NCI-H2196 (cell line): Measurements from ENCODE around the gene CCDC150.
"Not testable (repeated sequence)": the region's sequence is repeated elsewhere in the genome, so short reads cannot be mapped to it uniquely, and the experiment has no call there.

Source experiments
- DNase-seq: peaks from one replicate; lab custom pipeline; 2025; ENCODE audit not compliant: unreplicated experiment; lab: John Stamatoyannopoulos, UW

Gene CCDC150

DNA sequence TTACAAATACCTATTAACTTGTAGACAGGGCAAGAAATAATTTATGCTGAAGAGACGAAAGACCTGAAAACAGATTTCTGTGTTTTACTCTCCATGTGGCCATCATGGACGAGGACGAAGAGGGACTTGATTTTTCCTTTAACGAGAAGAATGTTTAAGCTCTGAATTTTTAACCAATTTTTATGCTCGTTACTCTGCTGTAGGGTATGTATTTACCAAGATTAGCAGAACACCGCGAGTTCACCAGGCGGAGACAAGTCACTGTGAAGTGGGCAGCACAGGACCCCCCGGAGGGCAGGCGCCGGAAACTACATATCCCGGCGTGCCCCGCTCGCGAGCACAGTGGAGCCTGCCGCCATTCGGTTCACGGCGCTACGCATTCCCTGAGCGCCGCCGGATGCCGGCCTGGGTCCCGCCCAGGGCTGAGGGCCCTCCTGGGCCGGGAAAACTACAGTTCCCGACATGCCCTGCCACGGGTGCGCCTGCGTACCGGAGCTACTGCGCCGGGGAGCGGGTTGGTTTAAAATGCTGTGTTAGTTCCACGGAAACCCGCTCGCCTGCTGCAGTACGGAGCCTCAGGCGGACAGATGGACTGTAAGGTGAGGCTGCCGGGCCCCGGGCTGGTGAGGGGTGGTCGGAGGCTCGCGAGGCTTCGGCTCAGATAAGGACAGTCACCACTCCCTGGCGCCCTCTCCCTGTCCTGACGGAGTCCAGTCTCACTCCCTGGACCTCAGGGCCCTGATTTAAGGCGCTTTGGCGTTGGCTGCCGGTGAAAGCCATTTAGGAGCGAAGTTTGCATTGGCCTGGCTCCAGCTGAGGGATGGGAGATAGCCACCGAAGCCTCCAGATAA is at the start of gene CCDC150:
TSS of gene CCDC150 (plus strand) at position 536 of the 851 bp plus-strand sequence. CDS start at position 588, 52 bp downstream.
- DNase-seq = peak; percentile 97

- DNase-seq = no peak
Observed at GRCh38 chr2:196590286-196590685, 49.2 kb upstream of the CCDC150 start.

DNA sequence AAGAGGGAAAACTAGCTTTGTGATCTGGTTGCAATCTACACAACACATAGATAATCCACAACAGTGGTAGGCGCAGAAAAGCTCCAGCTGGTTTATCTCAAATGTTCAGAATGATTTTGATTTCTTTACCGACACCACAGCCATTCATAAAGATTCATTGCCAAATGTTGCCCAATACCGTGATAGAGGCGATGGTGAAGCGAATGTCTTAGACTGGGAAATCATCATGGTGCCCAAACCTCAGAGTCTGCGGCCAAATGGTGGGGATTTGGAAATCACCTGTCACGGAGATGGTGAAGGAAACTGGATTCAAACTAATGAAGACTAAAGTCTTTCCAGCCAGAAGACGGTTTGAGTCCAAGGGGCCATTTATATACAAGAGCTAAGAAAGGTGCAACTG is 48.5 kb upstream of the CCDC150 start:
- no peak for DNase-seq

- no peak for DNase-seq
Observed at GRCh38 chr2:196591621-196592022, 47.9 kb upstream of the CCDC150 start.

DNA sequence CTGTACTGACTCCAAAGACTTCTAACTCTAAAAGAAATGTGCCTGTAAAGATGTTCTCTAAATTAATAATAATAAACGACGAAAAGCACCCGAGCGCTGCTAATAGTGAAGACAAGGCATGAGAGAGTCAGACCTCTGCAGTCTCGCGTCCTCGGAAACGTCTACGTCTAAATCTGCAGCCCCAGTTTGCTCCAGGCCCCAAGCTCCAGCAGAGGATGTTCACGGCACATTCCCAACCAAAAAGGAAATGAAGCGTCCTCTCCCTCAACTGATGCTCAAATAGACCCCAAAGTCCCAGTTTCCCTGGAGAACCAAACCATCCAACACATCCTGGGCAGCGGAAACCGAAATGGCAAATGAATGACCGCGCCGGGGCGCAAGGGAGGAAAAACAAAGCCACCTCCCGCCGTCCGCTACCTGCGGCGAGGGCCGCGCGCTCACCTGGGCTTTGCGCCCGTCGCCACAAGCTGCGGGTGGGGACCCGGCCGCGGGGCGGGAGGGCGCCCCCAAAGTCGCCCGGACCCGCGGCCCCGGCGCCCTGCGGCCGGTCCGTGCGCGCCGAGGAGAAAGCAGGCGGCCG is 47.1 kb upstream of the CCDC150 start:
- peak; percentile 16 for DNase-seq

DNA sequence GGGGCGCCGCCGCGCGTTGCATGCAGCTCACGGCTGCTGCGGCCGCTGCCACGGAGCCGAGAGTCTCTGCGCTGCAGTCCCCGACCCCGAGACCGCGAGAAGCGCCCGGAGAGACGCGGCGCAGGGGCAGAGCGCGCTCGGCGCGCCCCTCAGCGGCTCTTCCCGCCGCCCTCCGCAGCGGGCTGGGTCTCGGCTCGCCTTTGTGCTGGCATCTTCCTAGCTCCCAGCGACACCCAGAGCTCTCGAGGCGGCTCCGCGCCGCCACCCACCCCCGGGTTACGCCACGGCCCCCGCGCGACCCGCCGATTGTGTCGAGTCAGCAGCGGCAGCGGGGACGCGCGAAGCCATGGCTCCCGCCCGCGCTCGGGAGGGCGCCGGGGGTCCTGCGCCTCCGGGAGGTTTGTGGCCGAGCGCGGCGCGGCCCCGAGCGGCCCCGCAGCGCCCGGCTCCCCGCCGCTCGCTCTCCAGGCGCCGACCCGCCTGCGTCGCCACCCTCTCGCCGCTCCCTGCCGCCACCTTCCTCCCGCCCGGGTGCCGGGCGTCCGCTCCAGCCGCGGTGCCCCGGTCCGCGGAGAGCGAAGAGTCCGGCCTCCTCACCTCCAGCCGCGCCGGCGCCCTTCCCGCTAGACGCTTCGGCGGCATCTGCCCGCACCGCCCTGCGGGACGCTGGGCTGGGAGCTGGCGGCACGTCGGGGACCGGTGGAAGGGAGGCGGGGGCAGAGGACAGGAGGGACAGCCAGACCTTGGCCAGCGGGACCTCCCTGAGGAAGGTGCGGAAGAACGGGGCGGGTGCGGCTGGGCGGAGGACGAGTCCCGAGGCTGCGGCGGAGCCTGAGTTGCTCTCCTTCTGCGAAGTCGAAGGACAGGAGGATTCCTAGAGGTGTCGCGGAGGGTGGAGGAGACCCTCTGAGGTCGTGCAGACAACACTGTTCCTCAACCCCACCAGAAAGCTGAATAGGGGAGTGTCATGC is 46.3 kb upstream of the CCDC150 start, which contains the start of gene HECW2:
TSS of gene HECW2 (minus strand) at position 644 of the 971 bp plus-strand sequence.
- DNase-seq = no peak

DNA sequence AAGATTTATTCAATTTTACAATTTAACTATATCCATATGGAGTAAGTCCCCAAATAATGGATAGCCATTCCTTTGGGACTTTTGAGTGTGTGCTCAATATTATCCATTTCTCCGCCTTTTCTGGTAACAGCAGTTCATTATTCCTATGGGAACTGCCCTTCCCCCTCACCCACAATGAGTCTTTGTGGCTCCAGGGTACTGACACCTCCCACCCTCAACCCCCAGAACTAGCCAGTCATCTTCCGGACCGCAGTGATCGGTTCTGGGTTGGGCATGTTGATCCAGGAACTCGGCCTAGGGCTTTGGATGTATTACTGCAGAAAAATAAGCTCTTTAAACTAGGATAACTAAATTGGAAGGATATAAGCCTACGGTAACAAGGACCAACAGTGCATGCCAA is 45.4 kb upstream of the CCDC150 start:
- no peak for DNase-seq

- no peak for DNase-seq
Observed at GRCh38 chr2:196597531-196597930, 42.0 kb upstream of the CCDC150 start.

GRCh38 chr2:196598412-196598811 is 41.1 kb upstream of the CCDC150 start:
- no peak for DNase-seq

- DNase-seq = no peak
Observed at GRCh38 chr2:196598846-196599245, 40.7 kb upstream of the CCDC150 start.

DNA sequence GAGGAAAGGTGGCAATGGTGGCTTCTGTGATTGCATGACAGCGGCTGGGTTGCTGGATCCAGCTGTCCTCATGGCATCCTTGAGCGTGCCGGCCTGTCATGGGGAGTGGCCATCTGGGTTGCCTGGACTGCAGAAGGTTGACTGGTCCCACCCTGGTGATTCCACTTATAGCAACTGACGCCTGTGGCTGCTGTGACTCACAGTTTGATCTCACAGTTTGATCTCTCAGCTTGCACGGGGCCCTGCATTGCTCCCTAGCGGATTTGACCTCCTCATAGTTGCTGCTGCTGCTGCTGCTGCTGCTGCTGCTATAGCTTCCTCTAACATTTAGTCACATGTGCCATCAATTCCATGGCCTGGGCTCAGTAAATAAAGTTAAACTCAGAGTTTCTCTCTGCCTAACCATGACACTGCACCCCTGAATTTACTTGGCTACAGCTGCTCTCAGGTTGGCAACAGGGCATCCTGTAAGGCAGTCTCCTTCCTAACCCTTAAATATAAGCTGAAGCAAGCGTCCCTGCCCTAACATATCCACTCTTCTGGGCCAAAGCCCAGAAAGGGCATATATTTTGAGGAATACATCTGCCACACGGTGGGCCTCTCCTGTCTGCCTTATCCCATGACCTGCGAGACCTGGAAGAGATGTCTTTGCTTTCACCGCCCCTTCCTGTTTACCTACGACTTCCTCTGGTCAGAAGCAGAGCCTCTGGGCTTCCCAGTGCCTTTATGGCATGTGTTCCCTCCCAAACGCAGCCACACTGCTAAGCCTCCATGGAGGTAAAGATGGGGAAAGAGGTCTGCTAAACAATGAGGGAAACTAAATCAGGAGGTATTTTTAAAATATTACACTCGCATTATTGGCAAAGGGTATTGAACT is 37.8 kb upstream of the CCDC150 start:
- DNase-seq = no peak

DNA sequence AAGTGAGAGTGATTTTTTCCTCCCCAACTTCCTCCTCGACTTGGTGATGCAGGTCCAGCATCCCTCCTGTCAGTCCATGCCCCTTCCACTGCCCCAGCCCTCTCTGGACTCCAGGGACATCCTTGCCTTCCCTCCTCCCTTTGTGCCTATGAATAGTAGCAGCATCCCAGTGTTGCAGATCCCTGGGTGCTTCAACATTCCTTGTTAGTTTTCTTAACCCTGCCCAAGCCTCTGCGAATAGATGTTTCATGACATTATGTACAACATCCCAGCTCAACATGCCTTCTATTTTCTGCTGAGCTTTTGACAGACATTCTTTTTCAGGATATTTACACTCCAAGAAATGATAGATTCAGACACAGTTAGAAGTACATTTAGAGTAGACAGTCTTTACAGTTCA is 35.3 kb upstream of the CCDC150 start:
- DNase-seq = no peak

DNA sequence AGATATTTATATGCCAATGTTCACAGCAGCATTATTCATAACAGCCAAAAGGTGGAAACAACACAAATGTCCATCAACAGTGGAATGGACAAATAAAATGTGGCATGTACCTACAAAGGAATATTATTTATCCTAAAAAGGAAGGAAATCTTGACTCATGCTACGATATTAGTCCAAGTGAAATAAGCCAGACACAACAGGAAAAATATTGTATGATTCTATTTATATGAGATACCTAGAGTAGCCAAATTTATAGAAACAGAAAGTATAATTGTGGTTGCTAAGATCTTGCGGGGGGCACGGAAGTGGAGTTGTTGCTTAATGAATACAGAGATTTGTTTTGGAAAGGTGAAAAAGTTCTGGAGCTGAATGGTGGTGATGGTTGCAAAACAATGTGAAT is 33.0 kb upstream of the CCDC150 start:
- no peak for DNase-seq

GRCh38 chr2:196607073-196607472 is 32.4 kb upstream of the CCDC150 start:
- no peak for DNase-seq

DNA sequence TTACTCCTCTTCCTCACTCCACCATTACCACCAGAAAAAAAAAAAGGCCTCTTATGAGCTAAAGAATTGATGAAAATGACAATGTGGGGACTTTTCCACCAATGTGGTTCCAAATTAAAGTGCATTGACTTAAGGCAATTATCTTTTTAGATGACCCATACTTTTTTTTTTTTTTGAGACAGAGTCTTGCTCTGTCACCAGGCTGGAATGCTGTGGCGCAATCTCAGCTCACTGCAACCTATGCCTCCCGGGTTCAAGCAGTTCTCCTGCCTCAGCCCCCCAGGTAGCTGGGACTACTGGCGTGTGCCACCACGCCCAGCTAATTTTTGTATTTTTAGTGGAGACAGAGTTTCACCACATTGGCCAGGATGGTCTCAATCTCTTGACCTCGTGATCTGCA is 31.6 kb upstream of the CCDC150 start:
- not testable (repeated sequence) for DNase-seq

DNA sequence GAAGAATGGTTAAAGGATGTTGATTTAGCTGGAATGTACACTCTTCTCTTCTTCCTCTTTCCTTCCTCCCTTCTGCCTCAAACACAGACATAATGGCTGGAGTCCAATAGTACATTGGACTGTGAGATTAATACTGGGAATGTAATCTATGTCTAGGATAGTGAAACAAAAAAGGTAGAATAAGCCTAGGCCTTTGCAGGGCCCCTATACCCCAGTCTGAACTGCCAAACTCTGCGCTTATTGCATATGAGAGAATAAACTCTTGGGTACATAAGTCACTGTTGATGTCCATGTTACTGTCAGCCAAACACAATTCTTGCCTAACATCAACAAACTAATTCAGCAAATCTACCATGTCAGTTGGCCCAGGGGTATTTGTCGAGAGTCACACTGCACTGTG is 29.7 kb upstream of the CCDC150 start:
- no peak for DNase-seq

- no peak for DNase-seq
Observed at GRCh38 chr2:196610796-196611195, 28.7 kb upstream of the CCDC150 start.

- DNase-seq = no peak
Observed at GRCh38 chr2:196613302-196613701, 26.2 kb upstream of the CCDC150 start.

GRCh38 chr2:196617430-196617829 is 22.1 kb upstream of the CCDC150 start:
- DNase-seq = no peak

DNA sequence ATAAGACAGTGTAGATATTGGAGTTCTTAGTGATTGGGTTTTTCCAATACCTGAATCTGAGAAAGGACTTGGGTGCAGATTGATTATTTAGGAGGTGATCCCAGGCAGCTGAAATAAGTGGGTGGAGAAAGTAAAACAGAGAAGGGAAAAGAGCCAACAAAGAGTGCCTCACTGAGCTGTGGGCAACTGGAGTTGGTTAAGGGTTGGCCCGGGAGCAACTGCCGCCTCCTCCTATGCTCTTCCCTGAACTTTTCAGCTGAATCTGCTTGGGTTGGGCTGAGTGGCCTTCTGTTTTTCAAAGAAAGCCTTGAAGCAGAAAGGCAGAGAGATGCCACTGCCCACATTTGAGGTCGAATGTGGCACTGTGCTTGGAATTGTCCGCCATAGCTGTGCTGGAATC is 20.9 kb upstream of the CCDC150 start:
- no peak for DNase-seq
